ENCODE measurements around the gene CTU2.

The CTU2 gene

GRCh38 chr16:88697116-88697830 lies 9.0 kb upstream of the CTU2 start:
- DNase-seq (ENCODE audit: low spot score), result no peak

- DNase-seq (ENCODE audit: low spot score), result no peak
Observed at GRCh38 chr16:88697831-88698615, 8.3 kb upstream of the CTU2 start.

- DNase-seq (ENCODE audit: low spot score), result no peak
Observed at GRCh38 chr16:88698646-88699045, 7.7 kb upstream of the CTU2 start.

- no peak for DNase-seq (ENCODE audit: low spot score)
Observed at GRCh38 chr16:88699180-88699579, 7.1 kb upstream of the CTU2 start.

- no peak for DNase-seq (ENCODE audit: low spot score)
Observed at GRCh38 chr16:88700322-88700635, 6.0 kb upstream of the CTU2 start.

GRCh38 chr16:88700636-88701482 lies 5.4 kb upstream of the CTU2 start:
- no peak for DNase-seq (ENCODE audit: low spot score)

GRCh38 chr16:88701581-88702370 lies 4.5 kb upstream of the CTU2 start:
- no peak for DNase-seq (ENCODE audit: low spot score)

GRCh38 chr16:88702371-88703210 lies 3.7 kb upstream of the CTU2 start:
- no peak for DNase-seq (ENCODE audit: low spot score)

GRCh38 chr16:88703486-88704309 lies 2.6 kb upstream of the CTU2 start:
- DNase-seq (ENCODE audit: low spot score), result no peak

- DNase-seq (ENCODE audit: low spot score), result no peak
Observed at GRCh38 chr16:88705076-88705684, 1.1 kb upstream of the CTU2 start.

GRCh38 chr16:88705801-88706228 lies 488 bp upstream of the CTU2 start:
- no peak for DNase-seq (ENCODE audit: low spot score)

GRCh38 chr16:88706965-88707826 lies 893 bp downstream of the CTU2 start:
- no peak for DNase-seq (ENCODE audit: low spot score)

GRCh38 chr16:88710556-88710955 lies 4.3 kb downstream of the CTU2 start:
- no peak for DNase-seq (ENCODE audit: low spot score)

- DNase-seq (ENCODE audit: low spot score), result no peak
Observed at GRCh38 chr16:88711750-88712340, 5.5 kb downstream of the CTU2 start.

- no peak for DNase-seq (ENCODE audit: low spot score)
Observed at GRCh38 chr16:88712362-88712979, 6.2 kb downstream of the CTU2 start.

- DNase-seq (ENCODE audit: low spot score), result no peak
Observed at GRCh38 chr16:88713054-88713453, 6.8 kb downstream of the CTU2 start.

Data from SK-N-DZ (cell line).